IMR-90 (cell line): ENCODE results near the gene AQP12A. TPM values are rescaled to one million over a fixed set of nuclear protein-coding genes. Genes with fewer than 3 reads are reported as not detected.

Experiments used
- ATAC-seq: fragments of 200-7000 bp; cut with Tn5 transposase; 2 replicates; pipeline ENCODE4 v1.9.1; 2020; ENCODE audit warnings: low read depth, mild to moderate bottlenecking, moderate library complexity
- BruUV-seq: library from RNA; stranded (reverse); fragments of 400-500 nt; replicated peaks from 2 replicates; lab custom pipeline; 2021; lab: Mats Ljungman, UMichigan
- CTCF ChIA-PET: fragments of 300-600 bp; formaldehyde crosslinking; extraction: SDS; loops from one replicate; lab custom pipeline; 2021; ENCODE audit warnings: antibody characterized with exemption; lab: Yijun Ruan, JAX
- POLR2A ChIA-PET: fragments of 300-600 bp; sonication (Branson Sonifier 250); formaldehyde crosslinking; loops from one replicate; lab custom pipeline; 2022; ENCODE audit warnings: antibody characterized with exemption; ENCODE audit not compliant: unreplicated experiment; lab: Charles Lee
- DNase-seq: peaks from one replicate; pipeline ENCODE4 v3.0.0; 2013
- H2AFZ ChIP-seq: replicated peaks from 2 replicates; pipeline ENCODE3; 2013; ENCODE audit warnings: low read length, mild to moderate bottlenecking; ENCODE audit not compliant: poor library complexity
- H2AK5ac ChIP-seq: 2 replicates; pipeline ENCODE4 v1.6.1; 2013; ENCODE audit warnings: low read depth, low read length, inconsistent platforms
- H2AK9ac ChIP-seq: replicated peaks from 2 replicates; pipeline ENCODE3; 2013; ENCODE audit warnings: mild to moderate bottlenecking, low read depth, low read length, moderate library complexity; ENCODE audit not compliant: poor library complexity
- H2BK120ac ChIP-seq: 2 replicates; pipeline ENCODE4 v1.6.1; 2013; ENCODE audit warnings: low read depth, low read length, inconsistent platforms
- H2BK15ac ChIP-seq: 3 replicates; pipeline ENCODE4 v1.6.1; 2013; ENCODE audit warnings: low read depth, low read length, inconsistent platforms
- H2BK20ac ChIP-seq: 2 replicates; pipeline ENCODE4 v1.6.1; 2013; ENCODE audit warnings: low read depth, mild to moderate bottlenecking, inconsistent platforms, low read length, moderate library complexity
- H2BK5ac ChIP-seq: 2 replicates; pipeline ENCODE4 v1.6.1; 2013; ENCODE audit warnings: mild to moderate bottlenecking, low read depth, low read length, inconsistent platforms; ENCODE audit not compliant: poor library complexity, severe bottlenecking
- H3K14ac ChIP-seq: replicated peaks from 2 replicates; pipeline ENCODE4 v1.6.1; 2013; ENCODE audit warnings: low read depth, low read length, inconsistent platforms
- H3K18ac ChIP-seq: 2 replicates; pipeline ENCODE4 v1.6.1; 2013; ENCODE audit warnings: low read depth, low read length, control low read depth
- H3K23ac ChIP-seq: 2 replicates; pipeline ENCODE4 v1.6.1; 2013; ENCODE audit warnings: low read depth, low read length, inconsistent platforms
- H3K27ac ChIP-seq: 2 replicates; pipeline ENCODE4 v1.5.1; 2013; ENCODE audit warnings: mild to moderate bottlenecking, control low read depth, low read length; ENCODE audit not compliant: insufficient read depth
- H3K27me3 ChIP-seq: 2 replicates; pipeline ENCODE4 v1.6.1; 2013; ENCODE audit warnings: low read length; ENCODE audit not compliant: control insufficient read depth, insufficient read depth
- H3K36me3 ChIP-seq: 2 replicates; pipeline ENCODE4 v1.6.1; 2013; ENCODE audit warnings: low read length, mixed read lengths; ENCODE audit not compliant: control insufficient read depth, insufficient read depth
- H3K4ac ChIP-seq: 2 replicates; pipeline ENCODE4 v1.6.1; 2013; ENCODE audit warnings: low read depth, low read length, inconsistent platforms
- H3K4me1 ChIP-seq: 2 replicates; pipeline ENCODE4 v1.6.1; 2013; ENCODE audit warnings: low read length, mixed read lengths; ENCODE audit not compliant: control insufficient read depth, insufficient read depth
- H3K4me2 ChIP-seq: 2 replicates; pipeline ENCODE4 v1.6.1; 2013; ENCODE audit warnings: low read depth, mild to moderate bottlenecking, control low read depth, low read length, moderate library complexity
- H3K4me3 ChIP-seq: 2 replicates; pipeline ENCODE4 v1.5.1; 2013; ENCODE audit warnings: low read depth, mild to moderate bottlenecking, control low read depth, low read length, moderate library complexity; ENCODE audit not compliant: insufficient read depth
- H3K56ac ChIP-seq: 2 replicates; pipeline ENCODE4 v1.6.1; 2013; ENCODE audit warnings: low read length, inconsistent platforms; ENCODE audit not compliant: insufficient read depth; ENCODE audit errors: extremely low read depth
- H3K79me1 ChIP-seq, 2 experiments: 2 replicates each; pipeline ENCODE4 v1.6.1; 2013; ENCODE audit warnings: low read length in 2 of 2, inconsistent platforms in 1 of 2, low read depth in 1 of 2
- H3K9ac ChIP-seq: 2 replicates; pipeline ENCODE4 v1.6.1; 2013; ENCODE audit warnings: low read depth, low read length, control low read depth
- H3K9me1 ChIP-seq: 2 replicates; pipeline ENCODE4 v1.6.1; 2013; ENCODE audit warnings: low read length, inconsistent platforms; ENCODE audit not compliant: insufficient read depth
- H3K9me3 ChIP-seq: 2 replicates; pipeline ENCODE4 v1.6.1; 2013; ENCODE audit warnings: low read length; ENCODE audit not compliant: control insufficient read depth, insufficient read depth
- H4K20me1 ChIP-seq: 2 replicates; pipeline ENCODE4 v1.6.1; 2013; ENCODE audit warnings: low read length, inconsistent platforms; ENCODE audit not compliant: insufficient read depth
- H4K5ac ChIP-seq: 2 replicates; pipeline ENCODE4 v1.6.1; 2013; ENCODE audit warnings: mild to moderate bottlenecking, low read depth, low read length, control low read depth
- H4K8ac ChIP-seq, 2 experiments: 2 replicates each; pipeline ENCODE4 v1.6.1; 2013; ENCODE audit warnings: low read depth in 2 of 2, low read length in 2 of 2, control low read depth in 1 of 2, inconsistent platforms in 1 of 2
- H4K91ac ChIP-seq: 2 replicates; pipeline ENCODE4 v1.6.1; 2013; ENCODE audit warnings: low read depth, low read length, inconsistent platforms; ENCODE audit not compliant: insufficient read depth
- BHLHE40 ChIP-seq: fragments of 150-350 bp; IDR thresholded peaks from 2 replicates; pipeline ENCODE4 v1.6.1; 2016; ENCODE audit warnings: mild to moderate bottlenecking, low read depth, low read length
- CHD1 ChIP-seq: IDR thresholded peaks from 2 replicates; pipeline ENCODE4 v1.6.1; 2012; ENCODE audit warnings: low read depth, low read length, improper control_type of control experiment
- NFE2L2 ChIP-seq: fragments of 150-350 bp; IDR thresholded peaks from 2 replicates; pipeline ENCODE4 v1.6.1; 2016; ENCODE audit warnings: low read depth, mild to moderate bottlenecking, low read length
- POLR2A ChIP-seq: IDR thresholded peaks from 2 replicates; pipeline ENCODE4 v1.6.1; 2012; ENCODE audit warnings: mild to moderate bottlenecking, low read depth, low read length
- SMC3 ChIP-seq: fragments of 150-350 bp; IDR thresholded peaks from 2 replicates; pipeline ENCODE4 v1.6.1; 2016; ENCODE audit warnings: low read depth, mild to moderate bottlenecking, antibody characterized with exemption, low read length, moderate library complexity
- WGBS, 2 experiments: methylation state at CpG; one replicate each; pipeline versions ENCODE4 v1.1.5 to v1.1.7; 2013; ENCODE audit warnings: missing lambda C conversion rate in 2 of 2; ENCODE audit not compliant: insufficient read length in 1 of 2; ENCODE audit errors: extremely low coverage in 2 of 2; 5-methylcytosine and 5-hydroxymethylcytosine counted together
- dilution Hi-C: fragments of 300-500 bp; cut with HindIII; formaldehyde crosslinking; loops from one replicate; pipeline ENCODE4 v1.14.3; 2018; ENCODE audit warnings: low sequenced_read_pairs; ENCODE audit not compliant: unreplicated experiment
- in situ Hi-C: fragments of 300-500 bp; cut with MboI; formaldehyde crosslinking; loops from 3 replicates; pipeline ENCODE4 v1.14.3; 2019; ENCODE audit warnings: low sequenced_read_pairs, inconsistent platforms, mixed read lengths
- intact Hi-C: fragments of 100-400 bp; cut with micrococcal nuclease; formaldehyde crosslinking; loops from 2 replicates; pipeline ENCODE4 v1.10.0; 2022
- polyA plus RNA-seq, 3 experiments: library from polyadenylated mRNA; depleted of rRNA; stranded (reverse); fragments of >200 nt; gene quantifications; 2 replicates each; pipeline ENCODE4 v1.2.3, GENCODE V29; 2012; ENCODE audit warnings: low replicate concordance in 1 of 3
- total RNA-seq: library from RNA; depleted of rRNA; stranded (reverse); fragments of >200 nt; gene quantifications from 2 replicates; pipeline ENCODE4 v1.2.3, GENCODE V29; 2012

AQP12A gene
- total and polyA plus RNA-seq, 2 of the 4 experiments (the other 2 are of a cell fraction): not detected

GRCh38 chr2:240644859-240645301 lies 46.8 kb upstream of the AQP12A start:
- no peak for ATAC-seq
- POLR2A ChIA-PET: no interaction called here
- H3K9me1 ChIP-seq: no peaks in the 10 kb centered on the region

More at GRCh38 chr2:240644859-240645301, 46.8 kb upstream of the AQP12A start:
- H3K14ac ChIP-seq: no peak overlapping the region
- CTCF ChIA-PET: no interaction called here
- no peak overlapping the region for H4K91ac ChIP-seq
- H2BK20ac ChIP-seq: no peak overlapping the region
- no peak overlapping the region for H2AK5ac ChIP-seq
- no peak overlapping the region for H2AK9ac ChIP-seq
- H4K8ac ChIP-seq: no peak overlapping the region
- TF ChIP-seq BHLHE40 (no peak), NFE2L2 (no peak), CHD1 (no peak), SMC3 (no peak), POLR2A (no peak)
- H4K20me1 ChIP-seq: no peaks in the 10 kb centered on the region
- no peaks in the 10 kb centered on the region for H3K79me1 ChIP-seq
- dilution Hi-C loops: no loop called here
- H3K4ac ChIP-seq: no peak overlapping the region
- H3K4me2 ChIP-seq: no peak overlapping the region
- WGBS, 2 experiments: no CpG with 5 or more reads among the region's 8 CpGs
- BruUV-seq: no TSS peak
- intact Hi-C loops: no loop called here
- H3K9ac ChIP-seq: no peak overlapping the region
- H2AFZ ChIP-seq: no peak overlapping the region
- H2BK15ac ChIP-seq: no peak overlapping the region
- in situ Hi-C loops: no loop called here
- no peak overlapping the region for H4K5ac ChIP-seq
- no peak overlapping the region for H3K56ac ChIP-seq
- H3K27me3 ChIP-seq: peaks cover 60% of the 10 kb centered on the region
- H3K4me3 ChIP-seq: no peak overlapping the region
- H3K23ac ChIP-seq: no peak overlapping the region
- H3K27ac ChIP-seq: no peak overlapping the region
- H3K36me3 ChIP-seq: no peaks in the 10 kb centered on the region
- H3K9me3 ChIP-seq: no peaks in the 10 kb centered on the region
- DNase-seq: no peak
- no peak overlapping the region for H3K18ac ChIP-seq
- no peaks in the 10 kb centered on the region for H3K4me1 ChIP-seq
- H2BK120ac ChIP-seq: no peak overlapping the region
- H2BK5ac ChIP-seq: no peak overlapping the region
